HCT116 (cell line): ENCODE data around the gene MIPEP. TPM values are rescaled to one million over a fixed set of nuclear protein-coding genes. Genes with fewer than 3 reads are reported as not detected.

ENCODE experiments used
- ATAC-seq: fragments of 200-7000 bp; cut with Tn5 transposase; 2 replicates; pipeline ENCODE4 v1.9.1; 2020; ENCODE audit warnings: mild to moderate bottlenecking, moderate library complexity
- BruUV-seq: library from RNA; stranded (reverse); fragments of 400-500 nt; replicated peaks from 2 replicates; lab custom pipeline; 2021; lab: Mats Ljungman, UMichigan
- CTCF ChIA-PET: fragments of 300-600 bp; sonication (Branson Sonifier 250); formaldehyde crosslinking; loops from one replicate; lab custom pipeline; 2021; ENCODE audit warnings: antibody characterized with exemption; lab: Charles Lee
- POLR2A ChIA-PET: fragments of 300-600, 350-600 bp; sonication (Branson Sonifier 250); formaldehyde crosslinking; loops from one replicate; lab custom pipeline; 2021; ENCODE audit warnings: antibody characterized with exemption; lab: Charles Lee
- RAD21 ChIA-PET, 2 experiments: fragments of 300-600 bp; sonication (Branson Sonifier 250); formaldehyde crosslinking; loops; one replicate each; lab custom pipeline; 2023; ENCODE audit warnings: low total read pairs in 2 of 2; ENCODE audit not compliant: uncharacterized antibody in 2 of 2, unreplicated experiment in 2 of 2, low non-redundant PET in 1 of 2; lab: Charles Lee
- DNase-seq: peaks from one replicate; pipeline ENCODE4 v3.0.0-alpha.2; 2010; ENCODE audit warnings: low read depth, low spot score
- H2AFZ ChIP-seq: fragments of 200-600 bp; shearing (Covaris generic), sonication (generic); 2 replicates; pipeline ENCODE4 v1.6.1; 2017; ENCODE audit warnings: low read depth, mixed run types, mixed read lengths, antibody characterized with exemption, low read length; ENCODE audit not compliant: poor library complexity, severe bottlenecking
- H3K27ac ChIP-seq: 2 replicates; pipeline ENCODE4 v1.5.1; 2012; ENCODE audit warnings: low read depth, low read length
- H3K27me3 ChIP-seq: fragments of 200-600 bp; sonication (generic); 2 replicates; pipeline ENCODE4 v1.6.1; 2016; ENCODE audit warnings: mixed run types, low read length, mixed read lengths; ENCODE audit not compliant: insufficient read depth
- H3K36me3 ChIP-seq, 2 experiments: fragments of 200-500 bp in 1 of 2; fragments of 200-600 bp in 1 of 2; sonication (Bioruptor generic) in 1 of 2; sonication (generic) in 1 of 2; 2 replicates each; pipeline versions ENCODE4 v1.5.1 to v1.6.1; 2014 to 2016; ENCODE audit warnings: low read length in 2 of 2, inconsistent platforms in 1 of 2, mixed read lengths in 1 of 2, mixed run types in 1 of 2; ENCODE audit not compliant: insufficient read depth in 2 of 2, control insufficient read depth in 1 of 2
- H3K4me1 ChIP-seq, 2 experiments: fragments of 200-600 bp in 1 of 2; sonication (generic) in 1 of 2; 2 replicates each; pipeline versions ENCODE4 v1.5.1 to v1.6.1; 2012 to 2017; ENCODE audit warnings: low read length in 2 of 2, inconsistent platforms in 1 of 2, mild to moderate bottlenecking in 1 of 2, mixed read lengths in 1 of 2, mixed run types in 1 of 2, moderate library complexity in 1 of 2; ENCODE audit not compliant: insufficient read depth in 2 of 2, control insufficient read depth in 1 of 2
- H3K4me2 ChIP-seq: fragments of 200-600 bp; sonication (generic); 2 replicates; pipeline ENCODE4 v1.6.1; 2017; ENCODE audit warnings: mixed run types, low read length, mixed read lengths
- H3K4me3 ChIP-seq, 2 experiments: fragments of 200-600 bp in 1 of 2; sonication (generic) in 1 of 2; replicated peaks in 1 of 2; 2 replicates each; pipeline ENCODE4 v1.5.1; 2011 to 2016; ENCODE audit warnings: low read length in 2 of 2, control low read depth in 1 of 2, low read depth in 1 of 2, mild to moderate bottlenecking in 1 of 2, mixed read lengths in 1 of 2, mixed run types in 1 of 2
- H3K79me2 ChIP-seq: fragments of 200-600 bp; sonication (generic); 2 replicates; pipeline ENCODE4 v1.6.1; 2017; ENCODE audit warnings: mild to moderate bottlenecking, mixed run types, low read length, moderate library complexity, mixed read lengths; ENCODE audit not compliant: insufficient read depth
- H3K9ac ChIP-seq: fragments of 200-600 bp; sonication (generic); 2 replicates; pipeline ENCODE4 v1.6.1; 2016; ENCODE audit warnings: low read length, mixed read lengths
- H3K9me2 ChIP-seq: fragments of 200-600 bp; sonication (generic), shearing (Covaris generic); 2 replicates; pipeline ENCODE4 v1.6.1; 2017; ENCODE audit warnings: mixed run types, mild to moderate bottlenecking, moderate library complexity; ENCODE audit not compliant: insufficient read depth
- H3K9me3 ChIP-seq, 2 experiments: fragments of 200-500 bp in 1 of 2; fragments of 200-600 bp in 1 of 2; sonication (Bioruptor generic) in 1 of 2; sonication (generic) in 1 of 2; 2 replicates each; pipeline ENCODE4 v1.6.1; 2014 to 2017; ENCODE audit warnings: low read length in 2 of 2, mixed read lengths in 2 of 2, inconsistent platforms in 1 of 2, low read depth in 1 of 2, mild to moderate bottlenecking in 1 of 2, mixed run types in 1 of 2, moderate library complexity in 1 of 2; ENCODE audit not compliant: control insufficient read depth in 1 of 2, insufficient read depth in 1 of 2
- H4K20me1 ChIP-seq: fragments of 200-600 bp; sonication (generic), shearing (Covaris generic); 2 replicates; pipeline ENCODE4 v1.6.1; 2017; ENCODE audit warnings: mixed run types, mild to moderate bottlenecking, moderate library complexity; ENCODE audit not compliant: insufficient read depth
- ELF1 ChIP-seq: IDR thresholded peaks from 2 replicates; pipeline ENCODE4 v1.6.1; 2012; ENCODE audit warnings: low read depth, borderline replicate concordance
- JUND ChIP-seq: IDR thresholded peaks from 2 replicates; pipeline ENCODE4 v1.6.1; 2012
- POLR2A ChIP-seq: IDR thresholded peaks from 2 replicates; pipeline ENCODE4 v1.7.0; 2011; ENCODE audit warnings: borderline replicate concordance; ENCODE audit not compliant: insufficient read depth, insufficient read length; ENCODE audit errors: extremely low read depth
- RAD21 ChIP-seq: IDR thresholded peaks from 2 replicates; pipeline ENCODE4 v1.6.1; 2012; ENCODE audit warnings: low read depth, mild to moderate bottlenecking
- SP1 ChIP-seq: IDR thresholded peaks from 2 replicates; pipeline ENCODE4 v1.6.1; 2012; ENCODE audit warnings: low read depth
- ZFX ChIP-seq: fragments of 450-650 bp; IDR thresholded peaks from 2 replicates; pipeline ENCODE4 v1.6.1; 2017
- intact Hi-C: fragments of 100-400 bp; cut with micrococcal nuclease; formaldehyde crosslinking; loops from 2 replicates; pipeline ENCODE4 v1.10.0; 2022
- total RNA-seq: library from RNA; stranded (reverse); gene quantifications from one replicate; pipeline ENCODE4 v1.2.1, GENCODE V29; 2021; ENCODE audit not compliant: unreplicated experiment
- TF ChIP-seq, protein P1 (sequence below): IDR thresholded peaks from 2 replicates; pipeline ENCODE4 v1.6.1; 2012; ENCODE audit warnings: low read depth
- TF ChIP-seq, protein P2 (sequence below): IDR thresholded peaks from 2 replicates; pipeline ENCODE4 v1.6.1; 2011; ENCODE audit warnings: mild to moderate bottlenecking, low read length, moderate library complexity; ENCODE audit not compliant: insufficient replicate concordance; ENCODE audit errors: extremely low read depth

MIPEP gene
- total RNA-seq, 1 experiment from 2014 or later = 33.3 TPM

DNA sequence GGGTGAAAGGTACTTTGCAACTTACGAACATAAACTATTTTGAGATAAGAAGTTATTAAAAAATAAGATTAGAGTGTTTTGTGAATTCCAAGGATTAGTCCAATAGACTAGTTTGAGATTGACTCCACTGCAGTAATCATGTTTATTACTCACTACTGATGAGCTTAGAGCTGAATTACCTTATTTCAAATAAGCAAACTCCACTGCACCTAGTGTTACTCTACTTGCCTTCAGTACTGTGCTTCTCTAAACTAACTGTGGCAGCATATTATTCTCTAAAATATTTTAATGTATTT lies 111.7 kb downstream of the MIPEP start:
- TF ChIP-seq ELF1 (no peak), SP1 (no peak), POLR2A (no peak), RAD21 (no peak)
- TF ChIP-seq, protein P1, sequence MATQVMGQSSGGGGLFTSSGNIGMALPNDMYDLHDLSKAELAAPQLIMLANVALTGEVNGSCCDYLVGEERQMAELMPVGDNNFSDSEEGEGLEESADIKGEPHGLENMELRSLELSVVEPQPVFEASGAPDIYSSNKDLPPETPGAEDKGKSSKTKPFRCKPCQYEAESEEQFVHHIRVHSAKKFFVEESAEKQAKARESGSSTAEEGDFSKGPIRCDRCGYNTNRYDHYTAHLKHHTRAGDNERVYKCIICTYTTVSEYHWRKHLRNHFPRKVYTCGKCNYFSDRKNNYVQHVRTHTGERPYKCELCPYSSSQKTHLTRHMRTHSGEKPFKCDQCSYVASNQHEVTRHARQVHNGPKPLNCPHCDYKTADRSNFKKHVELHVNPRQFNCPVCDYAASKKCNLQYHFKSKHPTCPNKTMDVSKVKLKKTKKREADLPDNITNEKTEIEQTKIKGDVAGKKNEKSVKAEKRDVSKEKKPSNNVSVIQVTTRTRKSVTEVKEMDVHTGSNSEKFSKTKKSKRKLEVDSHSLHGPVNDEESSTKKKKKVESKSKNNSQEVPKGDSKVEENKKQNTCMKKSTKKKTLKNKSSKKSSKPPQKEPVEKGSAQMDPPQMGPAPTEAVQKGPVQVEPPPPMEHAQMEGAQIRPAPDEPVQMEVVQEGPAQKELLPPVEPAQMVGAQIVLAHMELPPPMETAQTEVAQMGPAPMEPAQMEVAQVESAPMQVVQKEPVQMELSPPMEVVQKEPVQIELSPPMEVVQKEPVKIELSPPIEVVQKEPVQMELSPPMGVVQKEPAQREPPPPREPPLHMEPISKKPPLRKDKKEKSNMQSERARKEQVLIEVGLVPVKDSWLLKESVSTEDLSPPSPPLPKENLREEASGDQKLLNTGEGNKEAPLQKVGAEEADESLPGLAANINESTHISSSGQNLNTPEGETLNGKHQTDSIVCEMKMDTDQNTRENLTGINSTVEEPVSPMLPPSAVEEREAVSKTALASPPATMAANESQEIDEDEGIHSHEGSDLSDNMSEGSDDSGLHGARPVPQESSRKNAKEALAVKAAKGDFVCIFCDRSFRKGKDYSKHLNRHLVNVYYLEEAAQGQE = no peak
- Histone ChIP-seq H3K9me3 (no peaks in the 10 kb centered on the region), H3K9ac (no peak overlapping the region), H4K20me1 (no peaks in the 10 kb centered on the region), H3K4me2 (no peak overlapping the region), H3K36me3 (no peaks in the 10 kb centered on the region), H2AFZ (no peak overlapping the region), H3K9me2 (no peaks in the 10 kb centered on the region), H3K27me3 (no peaks in the 10 kb centered on the region), H3K79me2 (no peaks in the 10 kb centered on the region), H3K4me3 (no peak overlapping the region), H3K27ac (no peak overlapping the region), H3K4me1 (no peaks in the 10 kb centered on the region)
- POLR2A ChIA-PET = no interaction called here
- BruUV-seq = no TSS peak
- CTCF ChIA-PET = no interaction called here
- no peak for ATAC-seq
- intact Hi-C loops = no loop called here
- DNase-seq = no peak
- RAD21 ChIA-PET = no interaction called here

DNA sequence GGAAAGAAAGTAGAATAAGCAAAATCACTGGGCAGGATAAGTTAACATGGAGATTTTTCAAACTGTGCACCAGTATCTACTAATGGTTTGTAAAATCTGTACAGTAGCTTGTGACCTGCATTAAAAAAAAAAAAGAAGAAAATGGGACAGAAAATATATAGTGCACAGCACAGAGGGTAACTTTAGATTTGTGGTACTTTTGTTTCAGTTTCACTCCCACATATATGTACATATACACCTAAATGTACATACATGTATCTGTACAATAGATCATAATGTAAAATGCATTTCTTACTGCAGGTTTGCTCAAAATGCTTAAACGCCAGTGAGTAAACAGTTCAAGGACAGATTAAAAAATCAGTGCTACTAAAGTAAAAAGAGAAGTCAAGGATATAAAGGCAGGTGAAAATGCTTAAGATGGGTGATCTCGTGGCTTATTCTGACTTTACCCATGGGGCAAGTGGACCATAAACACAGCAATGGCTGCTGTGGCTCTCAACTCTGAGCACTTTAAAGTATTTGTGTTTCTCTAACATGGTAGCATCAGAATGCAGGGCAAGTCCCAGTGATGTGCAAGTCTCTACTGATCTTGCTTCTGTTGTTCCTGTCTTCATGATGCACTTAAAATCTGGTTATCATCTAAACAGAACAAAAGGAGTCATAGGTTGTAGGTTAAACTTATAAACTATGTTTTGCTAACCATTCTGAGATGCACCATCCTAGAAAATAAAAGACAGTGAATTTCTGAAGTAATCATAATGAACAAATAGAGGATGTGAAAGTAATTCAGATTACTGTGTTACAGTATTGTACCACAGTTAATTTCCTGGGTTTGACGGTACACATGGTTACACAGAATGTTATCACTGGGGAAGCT lies 112.3 kb downstream of the MIPEP start:
- TF ChIP-seq SP1 = no peak
- TF ChIP-seq, protein P2, sequence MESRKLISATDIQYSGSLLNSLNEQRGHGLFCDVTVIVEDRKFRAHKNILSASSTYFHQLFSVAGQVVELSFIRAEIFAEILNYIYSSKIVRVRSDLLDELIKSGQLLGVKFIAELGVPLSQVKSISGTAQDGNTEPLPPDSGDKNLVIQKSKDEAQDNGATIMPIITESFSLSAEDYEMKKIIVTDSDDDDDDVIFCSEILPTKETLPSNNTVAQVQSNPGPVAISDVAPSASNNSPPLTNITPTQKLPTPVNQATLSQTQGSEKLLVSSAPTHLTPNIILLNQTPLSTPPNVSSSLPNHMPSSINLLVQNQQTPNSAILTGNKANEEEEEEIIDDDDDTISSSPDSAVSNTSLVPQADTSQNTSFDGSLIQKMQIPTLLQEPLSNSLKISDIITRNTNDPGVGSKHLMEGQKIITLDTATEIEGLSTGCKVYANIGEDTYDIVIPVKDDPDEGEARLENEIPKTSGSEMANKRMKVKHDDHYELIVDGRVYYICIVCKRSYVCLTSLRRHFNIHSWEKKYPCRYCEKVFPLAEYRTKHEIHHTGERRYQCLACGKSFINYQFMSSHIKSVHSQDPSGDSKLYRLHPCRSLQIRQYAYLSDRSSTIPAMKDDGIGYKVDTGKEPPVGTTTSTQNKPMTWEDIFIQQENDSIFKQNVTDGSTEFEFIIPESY = no peak
- TF ChIP-seq JUND = no peak
- TF ChIP-seq ZFX = no peak
- no peak overlapping the region for H3K4me3 ChIP-seq
- no peaks in the 10 kb centered on the region for H3K79me2 ChIP-seq
- no peaks in the 10 kb centered on the region for H3K27me3 ChIP-seq
- no peak overlapping the region for H3K27ac ChIP-seq
- H3K9ac ChIP-seq = no peak overlapping the region
- no TSS peak for BruUV-seq
- RAD21 ChIA-PET = no interaction called here
- no peaks in the 10 kb centered on the region for H3K9me3 ChIP-seq
- POLR2A ChIA-PET = no interaction called here
- H2AFZ ChIP-seq = no peak overlapping the region
- no peaks in the 10 kb centered on the region for H4K20me1 ChIP-seq
- no peak for ATAC-seq
- intact Hi-C loops = no loop called here
- no peak for DNase-seq
- no peaks in the 10 kb centered on the region for H3K9me2 ChIP-seq
- no peaks in the 10 kb centered on the region for H3K4me1 ChIP-seq
- no peak overlapping the region for H3K4me2 ChIP-seq
- CTCF ChIA-PET = no interaction called here
- H3K36me3 ChIP-seq = no peaks in the 10 kb centered on the region
